Testis (tissue), 3 donors: Measurements from ENCODE around the gene NUDT14. TPM values are rescaled to one million over a fixed set of nuclear protein-coding genes. Genes with fewer than 3 reads are reported as not detected.

Experiments used
- DNase-seq: peaks from one replicate; pipeline ENCODE4 v3.0.0-alpha.2; 2019
- H3K27ac ChIP-seq, 2 donors: fragments of 200-600 bp; sonication (generic); one replicate each; pipeline ENCODE4 v1.5.1; 2019
- H3K27me3 ChIP-seq: fragments of 200-600 bp; sonication (generic); one replicate; pipeline ENCODE4 v1.5.1; 2019
- H3K36me3 ChIP-seq: fragments of 200-600 bp; sonication (generic); one replicate; pipeline ENCODE4 v1.5.1; 2017; ENCODE audit warnings: low read depth; ENCODE audit errors: missing control alignments
- H3K4me1 ChIP-seq: fragments of 200-600 bp; sonication (generic); one replicate; pipeline ENCODE4 v1.5.1; 2019
- H3K4me3 ChIP-seq, 2 donors: fragments of 200-600 bp; sonication (generic); one replicate each; pipeline ENCODE4 v1.5.1; 2017 to 2019
- H3K9me3 ChIP-seq: fragments of 200-600 bp; sonication (generic); one replicate; pipeline ENCODE4 v1.5.1; 2017
- POLR2A ChIP-seq: fragments of 450-650 bp; IDR thresholded peaks from one replicate; pipeline ENCODE4 v1.6.1; 2017; ENCODE audit warnings: antibody characterized with exemption, mild to moderate bottlenecking, moderate library complexity
- WGBS, 2 donors: methylation state at CpG; one replicate each; pipeline ENCODE4 v1.1.5; 2018; 5-methylcytosine and 5-hydroxymethylcytosine counted together
- intact Hi-C: fragments of 100-400 bp; cut with DNase I; formaldehyde crosslinking; loops from one replicate; pipeline ENCODE4 v1.15.1; 2023; ENCODE audit warnings: low total_unique reads
- polyA plus RNA-seq: library from polyadenylated mRNA; stranded (reverse); fragments of 350-450 nt; fragmentation: Illumina TruSeq; extraction: RNeasy Lipid Tissue Mini Kit (QIAGEN cat#74804); gene quantifications from one replicate; pipeline ENCODE4 v1.2.3, GENCODE V29; 2014; ENCODE audit warnings: low read depth, low replicate concordance; ENCODE audit not compliant: insufficient read depth
- total RNA-seq, 2 donors: library from RNA; depleted of rRNA; stranded (reverse); fragments of >200 nt; gene quantifications; one replicate each; pipeline ENCODE4 v1.2.3, GENCODE V29; 2016
- TF ChIP-seq, protein P1 (sequence below), 3 experiments: fragments of 450-650 bp in 2 of 3; fragments of 200-600 bp in 1 of 3; sonication (generic) in 1 of 3; IDR thresholded peaks; one replicate each; pipeline ENCODE4 v1.5.1; 2016 to 2019; ENCODE audit warnings: antibody characterized with exemption in 3 of 3, mild to moderate bottlenecking in 2 of 3, moderate library complexity in 1 of 3

The NUDT14 gene
- total and polyA plus RNA-seq, 3 donors from 2014 or later: 22.0 to 40.0 (median 28.1) TPM

DNA sequence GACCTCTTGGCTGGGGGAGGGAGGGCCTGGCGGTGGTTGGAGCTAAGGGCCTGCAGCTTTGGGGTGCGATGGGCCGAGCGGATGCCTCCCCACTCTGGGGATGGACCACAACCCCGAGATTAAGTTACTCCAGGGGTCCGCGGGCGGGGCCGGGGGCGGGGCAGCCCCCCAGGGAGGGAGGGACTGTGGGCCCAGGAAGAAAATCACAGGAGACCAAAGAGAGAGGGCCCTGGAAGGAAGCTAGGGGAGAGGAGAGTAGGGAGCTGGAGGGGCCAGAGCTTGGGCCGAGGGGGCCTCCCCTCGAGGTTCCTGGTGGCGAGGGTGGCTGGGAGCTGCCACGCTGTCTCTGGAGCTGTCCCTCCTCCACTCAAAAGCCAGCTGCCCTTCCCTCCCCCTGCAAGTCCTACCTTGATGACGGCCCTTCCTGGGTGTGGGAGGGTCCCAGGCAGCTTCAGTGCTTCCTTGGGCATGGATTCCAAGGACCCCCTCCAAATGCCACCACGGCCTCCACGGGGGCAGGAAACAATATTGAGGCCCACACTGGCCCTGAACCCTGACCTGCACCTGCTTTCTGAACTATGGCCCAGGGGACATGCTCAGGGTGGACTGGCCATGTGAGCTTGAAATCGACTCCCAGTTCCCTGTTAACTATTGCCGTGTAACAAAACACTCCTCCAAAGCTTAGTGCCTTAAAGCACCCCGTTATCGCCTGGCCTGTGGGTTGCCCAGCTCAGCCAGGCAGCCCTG lies 610 bp upstream of the NUDT14 start:
- H3K27ac ChIP-seq: no peak overlapping the region
- TF ChIP-seq, protein P1, sequence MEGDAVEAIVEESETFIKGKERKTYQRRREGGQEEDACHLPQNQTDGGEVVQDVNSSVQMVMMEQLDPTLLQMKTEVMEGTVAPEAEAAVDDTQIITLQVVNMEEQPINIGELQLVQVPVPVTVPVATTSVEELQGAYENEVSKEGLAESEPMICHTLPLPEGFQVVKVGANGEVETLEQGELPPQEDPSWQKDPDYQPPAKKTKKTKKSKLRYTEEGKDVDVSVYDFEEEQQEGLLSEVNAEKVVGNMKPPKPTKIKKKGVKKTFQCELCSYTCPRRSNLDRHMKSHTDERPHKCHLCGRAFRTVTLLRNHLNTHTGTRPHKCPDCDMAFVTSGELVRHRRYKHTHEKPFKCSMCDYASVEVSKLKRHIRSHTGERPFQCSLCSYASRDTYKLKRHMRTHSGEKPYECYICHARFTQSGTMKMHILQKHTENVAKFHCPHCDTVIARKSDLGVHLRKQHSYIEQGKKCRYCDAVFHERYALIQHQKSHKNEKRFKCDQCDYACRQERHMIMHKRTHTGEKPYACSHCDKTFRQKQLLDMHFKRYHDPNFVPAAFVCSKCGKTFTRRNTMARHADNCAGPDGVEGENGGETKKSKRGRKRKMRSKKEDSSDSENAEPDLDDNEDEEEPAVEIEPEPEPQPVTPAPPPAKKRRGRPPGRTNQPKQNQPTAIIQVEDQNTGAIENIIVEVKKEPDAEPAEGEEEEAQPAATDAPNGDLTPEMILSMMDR (IDR thresholded peaks at IDR 0.05): no peak
- TF ChIP-seq POLR2A: no peak
- DNase-seq: no peak

DNA sequence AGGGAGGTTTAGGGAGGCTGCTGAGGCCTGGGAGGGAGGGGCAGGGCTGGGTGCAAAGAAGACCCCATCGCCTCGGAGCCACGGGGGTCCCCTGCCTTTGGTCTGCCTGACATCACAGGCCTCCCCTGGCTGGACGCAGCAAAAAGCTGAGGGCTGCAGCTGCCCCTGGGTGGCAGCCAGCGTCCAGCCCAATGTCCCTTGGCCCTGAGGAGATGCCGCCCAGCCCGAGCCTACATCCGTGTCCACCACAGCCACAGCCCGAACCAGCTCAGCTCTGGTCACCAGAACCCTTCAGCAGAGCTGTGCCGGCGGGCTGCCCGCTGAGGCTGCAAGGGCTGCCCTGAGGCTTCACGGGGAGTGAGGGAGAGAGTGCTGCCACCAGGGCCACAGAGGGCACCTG lies 1.9 kb downstream of the NUDT14 start:
- no peaks in the 10 kb centered on the region for H3K27me3 ChIP-seq
- DNase-seq: no peak
- intact Hi-C loops: no loop called here
- H3K9me3 ChIP-seq: no peaks in the 10 kb centered on the region
- TF ChIP-seq, protein P1 (IDR thresholded peaks at IDR 0.05): no peak
- no peak for TF ChIP-seq POLR2A
- peaks cover 5% of the 10 kb centered on the region for H3K4me1 ChIP-seq
- no peak overlapping the region for H3K27ac ChIP-seq
- no peaks in the 10 kb centered on the region for H3K36me3 ChIP-seq
- no peak overlapping the region for H3K4me3 ChIP-seq
- 86 to 100% methylated on average over 2 to 13 of the region's 13 CpGs for WGBS, 2 donors

More for the DNA sequence above, 610 bp upstream of the NUDT14 start:
- WGBS, 2 donors: 48 to 51% methylated on average over 12 to 21 of the region's 21 CpGs
- H3K9me3 ChIP-seq: no peaks in the 10 kb centered on the region
- H3K27me3 ChIP-seq: no peaks in the 10 kb centered on the region
- H3K4me1 ChIP-seq: peaks cover 5% of the 10 kb centered on the region
- intact Hi-C loops: no loop called here
- no peaks in the 10 kb centered on the region for H3K36me3 ChIP-seq
- peak overlapping the region; percentile 41 to 55 for H3K4me3 ChIP-seq

DNA sequence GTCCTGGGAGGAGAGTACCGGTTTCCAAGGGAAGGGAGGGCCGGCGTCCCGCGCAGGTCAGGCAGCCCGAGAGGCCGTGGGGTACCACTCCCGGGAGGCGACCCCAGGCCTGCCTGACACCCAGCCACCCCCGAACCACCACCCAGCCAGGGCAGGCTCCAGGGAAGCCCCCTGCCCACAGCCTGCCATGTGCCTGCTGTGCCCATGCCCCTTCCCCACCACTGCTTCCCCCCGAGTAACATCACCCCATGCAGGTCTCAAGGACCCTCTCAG lies 2.3 kb downstream of the NUDT14 start:
- H3K4me3 ChIP-seq: no peak overlapping the region
- no peak for TF ChIP-seq POLR2A
- TF ChIP-seq, protein P1 (IDR thresholded peaks at IDR 0.05): no peak
- no peaks in the 10 kb centered on the region for H3K9me3 ChIP-seq
- H3K27ac ChIP-seq: no peak overlapping the region
- H3K36me3 ChIP-seq: no peaks in the 10 kb centered on the region
- intact Hi-C loops: no loop called here
- WGBS, 2 donors: 92 to 95% methylated on average over 8 to 11 of the region's 11 CpGs
- H3K27me3 ChIP-seq: no peaks in the 10 kb centered on the region
- no peak for DNase-seq
- H3K4me1 ChIP-seq: peaks cover 5% of the 10 kb centered on the region

DNA sequence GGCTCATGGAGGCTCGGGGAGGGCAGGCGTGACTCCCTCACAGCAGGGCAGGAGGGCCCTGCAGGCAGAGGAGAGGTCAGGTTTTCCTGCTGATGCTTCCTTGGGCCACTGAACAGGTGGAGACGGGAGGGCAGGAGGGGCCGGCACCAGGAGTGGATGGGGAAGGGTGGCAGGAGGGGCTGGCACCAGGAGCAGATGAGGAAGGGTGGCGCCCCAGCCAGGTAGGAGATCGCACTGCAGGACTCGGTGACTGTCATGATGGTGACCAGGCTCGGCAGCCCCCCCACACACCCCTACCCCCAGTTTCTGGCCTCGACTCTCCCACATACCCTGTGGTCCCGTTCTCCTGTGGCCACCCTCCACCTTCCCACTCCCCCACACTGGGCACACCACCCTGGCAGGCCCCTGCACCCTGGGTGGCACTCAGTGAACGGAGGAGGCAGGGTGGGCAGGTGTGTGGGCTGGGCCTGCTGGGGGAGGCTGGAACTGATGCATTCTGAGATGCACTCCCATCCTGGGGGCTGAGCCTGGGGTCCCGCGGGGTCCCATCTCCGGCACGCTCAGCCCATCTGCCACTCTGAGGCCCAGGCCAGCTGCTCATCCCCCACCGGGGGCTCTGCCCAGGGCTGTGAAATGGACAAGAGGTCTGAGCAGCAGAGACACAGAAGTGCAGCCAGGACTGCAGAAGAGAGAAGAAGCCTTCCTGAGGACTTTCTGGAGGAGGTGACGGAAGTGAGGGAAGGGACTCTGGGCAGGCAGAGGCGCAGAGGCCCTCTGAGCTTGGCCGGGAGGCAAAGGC lies 2.8 kb downstream of the NUDT14 start:
- no peaks in the 10 kb centered on the region for H3K9me3 ChIP-seq
- TF ChIP-seq, protein P1 (IDR thresholded peaks at IDR 0.05): no peak
- no peak for TF ChIP-seq POLR2A
- no peaks in the 10 kb centered on the region for H3K36me3 ChIP-seq
- H3K4me1 ChIP-seq: peaks cover 5% of the 10 kb centered on the region
- WGBS, 2 donors: 89 to 91% methylated on average over 15 to 19 of the region's 19 CpGs
- DNase-seq: no peak
- H3K27me3 ChIP-seq: no peaks in the 10 kb centered on the region
- H3K27ac ChIP-seq: no peak overlapping the region
- intact Hi-C loops: no loop called here
- H3K4me3 ChIP-seq: no peak overlapping the region
